ENCODE measurements around the gene CD300LF. TPM values are rescaled to one million over a fixed set of nuclear protein-coding genes. Genes with fewer than 3 reads are reported as not detected.

Gene CD300LF
- polyA plus RNA-seq, 5 donors, result 0.54 to 0.68 (median 0.62) TPM

GRCh38 chr17:74730491-74731346 is 18.0 kb upstream of the CD300LF start:
- DNase-seq, result no peak

DNA sequence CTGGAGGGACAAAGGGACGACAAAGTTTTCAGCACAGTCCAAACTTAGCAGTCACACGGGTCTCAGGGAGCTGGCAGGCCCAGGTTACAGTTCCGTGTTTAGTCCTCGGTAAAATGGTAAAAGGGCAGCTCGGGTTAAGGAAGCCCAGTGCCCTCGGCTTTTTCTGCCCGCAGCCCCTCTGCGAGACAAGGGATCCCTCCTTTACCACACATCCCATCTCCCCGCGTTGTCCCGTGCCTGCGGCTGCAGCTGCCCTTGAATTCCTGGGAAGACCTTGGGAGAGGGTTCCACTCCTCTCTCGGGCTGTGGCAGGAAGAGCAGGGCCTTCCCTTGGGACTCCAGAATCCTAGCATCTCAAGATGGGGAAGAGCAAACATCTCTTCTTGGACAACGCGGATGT is 17.1 kb upstream of the CD300LF start:
- no peak for DNase-seq

GRCh38 chr17:74729368-74729767 is 16.6 kb upstream of the CD300LF start:
- no peak for DNase-seq

- no peak for DNase-seq
Measured at GRCh38 chr17:74728702-74729075, 16.0 kb upstream of the CD300LF start.

GRCh38 chr17:74728033-74728701 is 15.4 kb upstream of the CD300LF start:
- DNase-seq, result no peak

DNA sequence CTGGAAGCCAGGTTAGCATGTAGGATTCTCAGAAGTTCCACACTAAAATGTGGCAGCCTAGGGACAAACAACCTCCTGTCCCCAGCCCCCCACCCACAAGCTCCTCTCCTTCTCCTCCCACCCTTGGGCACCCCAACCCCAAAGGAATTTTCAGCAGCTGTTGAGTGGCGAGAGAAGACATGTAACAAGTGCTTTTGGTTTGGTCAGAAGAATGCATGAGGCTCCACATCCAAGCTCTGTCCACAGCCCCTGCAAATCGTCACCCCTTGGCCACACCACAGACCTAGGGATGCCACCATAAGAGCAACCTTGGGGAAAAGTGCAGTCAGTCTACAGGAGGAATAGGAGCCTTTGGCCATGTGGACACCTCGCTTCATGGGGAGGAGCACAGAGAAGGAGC is 12.4 kb upstream of the CD300LF start:
- no peak for DNase-seq

- DNase-seq, result no peak
Measured at GRCh38 chr17:74723891-74724290, 11.2 kb upstream of the CD300LF start.

- no peak for DNase-seq
Measured at GRCh38 chr17:74722782-74723181, 10.1 kb upstream of the CD300LF start.

GRCh38 chr17:74720506-74720905 is 7.8 kb upstream of the CD300LF start:
- no peak for DNase-seq

- DNase-seq, result no peak
Measured at GRCh38 chr17:74715144-74715543, 2.4 kb upstream of the CD300LF start.

DNA sequence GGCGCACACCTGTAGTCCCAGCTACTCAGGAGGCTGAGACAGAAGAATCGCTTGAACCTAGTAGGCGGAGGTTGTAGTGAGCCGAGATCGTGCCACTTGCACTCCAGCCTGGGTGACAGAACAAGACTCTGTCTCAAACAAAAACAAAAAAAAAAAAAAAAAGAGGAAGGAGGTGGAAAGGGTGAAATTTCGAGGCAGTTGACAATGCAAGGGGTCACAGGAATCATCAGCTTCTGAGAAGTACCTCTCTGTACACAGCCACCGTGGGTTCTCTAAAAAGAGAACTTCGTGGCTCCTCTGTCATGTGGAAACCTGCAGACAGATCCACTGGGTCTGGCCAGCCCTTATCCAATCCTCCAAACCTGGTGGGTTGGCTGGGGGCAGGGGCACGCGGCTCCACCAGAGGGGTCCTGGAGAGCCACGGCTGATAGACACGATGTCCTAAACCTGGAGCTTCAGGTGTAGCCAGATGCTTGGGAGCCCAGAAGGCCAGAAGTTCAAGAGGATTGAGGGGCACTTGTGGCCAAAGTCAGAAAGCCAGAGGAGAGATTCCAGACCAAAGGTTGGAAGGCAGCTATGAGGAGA is 540 bp upstream of the CD300LF start:
- DNase-seq, result no peak

DNA sequence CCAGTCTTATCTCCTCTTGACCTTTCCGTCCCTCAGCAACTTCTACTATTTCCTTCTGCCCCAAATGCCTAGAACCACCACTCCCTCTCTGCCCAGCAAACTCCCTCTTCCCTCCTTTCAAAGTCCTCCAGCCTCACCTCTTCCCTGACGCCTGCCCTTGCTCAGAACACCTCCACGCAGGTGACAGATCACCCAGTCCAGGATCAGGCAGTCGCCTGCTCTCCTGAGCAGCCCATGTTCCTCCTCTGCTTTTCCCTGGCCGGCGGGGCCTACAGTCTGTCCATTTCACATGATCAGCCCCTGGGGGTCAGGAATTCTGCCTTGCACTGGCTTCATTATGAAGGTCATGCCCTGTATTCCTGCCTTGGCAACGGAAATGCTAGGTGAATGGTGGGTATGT is 422 bp downstream of the CD300LF start:
- DNase-seq, result no peak

DNA sequence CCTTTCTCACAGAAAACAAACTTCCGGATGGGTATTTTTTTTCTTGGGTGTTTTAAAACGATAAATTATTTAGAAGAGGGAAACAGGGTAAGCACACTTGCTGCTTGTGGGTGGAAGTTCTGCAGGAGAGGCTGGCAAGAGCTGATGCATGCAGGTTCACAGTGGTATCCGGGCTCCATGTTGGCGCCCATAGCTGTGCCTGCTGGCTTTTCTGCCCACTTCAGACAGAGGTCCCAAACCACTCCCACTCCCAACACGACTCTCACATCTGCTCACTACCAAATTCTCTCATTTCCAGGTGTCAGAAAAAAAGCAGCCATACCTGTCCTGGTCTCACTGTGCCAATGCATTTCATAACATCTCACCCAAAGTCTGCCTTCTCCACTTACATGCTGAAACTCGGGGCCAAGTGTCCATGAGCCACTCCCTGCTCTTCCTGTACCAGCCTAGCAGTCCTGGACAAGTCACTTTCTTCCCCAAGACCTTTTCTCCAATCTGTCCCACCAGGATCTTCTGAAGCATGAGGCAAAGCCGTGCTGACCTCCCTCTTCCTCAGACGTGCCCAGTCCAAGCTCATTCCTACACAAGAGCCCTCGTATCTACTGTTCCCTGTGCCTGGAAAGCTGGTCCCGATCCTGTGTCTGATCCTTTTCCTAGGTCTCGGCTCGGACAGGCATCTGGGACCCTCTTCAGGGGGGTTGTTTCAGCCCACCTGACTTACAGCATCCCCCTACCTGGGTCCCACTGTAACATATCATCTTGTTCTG is 1.5 kb downstream of the CD300LF start:
- DNase-seq, result no peak

DNA sequence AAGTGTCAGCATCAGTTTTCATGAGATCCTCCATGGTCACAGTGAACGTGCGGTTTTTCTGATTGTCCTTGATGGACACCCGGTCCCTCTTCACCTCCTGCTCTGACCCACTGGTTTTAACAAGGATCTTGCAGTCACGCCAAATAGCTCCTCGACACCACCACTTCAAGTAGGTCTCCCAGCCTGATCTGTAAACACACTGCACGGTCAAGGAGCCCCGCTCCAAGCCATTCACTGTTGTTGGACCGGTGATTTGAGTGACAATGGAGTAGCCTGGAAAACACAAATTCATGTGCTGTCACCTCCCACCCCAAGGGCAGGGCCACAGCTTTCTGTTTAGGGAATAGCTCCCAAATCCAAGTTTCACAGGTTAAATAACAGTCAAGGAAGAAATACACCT is 8.2 kb downstream of the CD300LF start:
- DNase-seq, result no peak

- DNase-seq, result no peak
Measured at GRCh38 chr17:74703311-74703710, 9.4 kb downstream of the CD300LF start.

DNA sequence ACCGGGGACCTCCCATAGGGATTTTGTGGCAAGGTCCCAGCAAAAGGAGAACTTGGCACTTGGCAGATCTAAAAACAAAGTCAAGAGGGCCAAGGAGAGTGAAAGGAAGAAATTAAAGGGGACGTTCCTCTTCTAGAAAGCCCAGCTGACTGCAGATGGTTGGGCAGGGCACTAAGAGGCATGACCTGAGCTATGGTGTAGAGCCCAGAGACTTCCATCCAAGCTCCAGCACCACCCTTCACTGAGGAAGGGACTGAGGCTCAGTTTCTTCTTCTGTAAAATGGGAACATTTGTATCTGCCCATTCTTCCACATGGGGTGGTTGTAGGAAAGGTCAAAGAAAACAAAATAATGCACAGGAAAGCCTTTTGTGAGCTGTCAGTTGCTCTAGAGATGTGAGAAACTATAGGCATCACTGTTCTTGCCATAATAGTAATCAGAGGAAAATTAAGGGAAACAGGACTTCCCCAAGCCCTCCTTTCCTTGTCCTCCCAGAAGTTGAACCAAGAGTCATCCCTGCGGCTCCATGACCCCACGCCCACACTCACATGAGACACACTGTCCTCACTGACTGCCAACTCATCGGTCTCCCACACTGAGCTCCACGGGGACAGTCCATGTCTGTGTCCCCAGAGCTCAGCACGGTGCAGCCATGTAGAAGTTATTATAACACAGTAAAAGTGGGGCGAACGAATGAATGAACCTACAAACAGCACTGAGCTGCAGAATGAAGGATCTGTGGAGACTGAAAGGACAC is 10.4 kb downstream of the CD300LF start:
- no peak for DNase-seq

DNA sequence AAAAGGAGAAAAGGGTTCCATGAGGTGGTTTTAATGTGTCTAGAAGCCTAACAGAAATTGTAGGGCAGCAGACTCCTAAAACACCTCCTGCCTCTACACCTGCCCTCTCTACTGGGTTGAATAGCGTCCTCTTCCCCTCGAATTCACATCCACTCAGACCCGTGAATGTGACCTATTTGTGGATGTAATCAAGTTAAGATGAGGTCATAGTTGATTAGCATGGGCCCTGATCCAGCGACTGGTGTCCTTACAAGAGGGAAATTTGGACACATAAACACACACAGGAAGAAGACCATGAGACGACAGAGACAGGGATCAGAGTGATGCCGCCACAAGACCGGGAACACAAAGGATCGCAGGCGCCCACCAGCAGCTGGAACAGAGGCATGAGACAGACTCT is 13.5 kb downstream of the CD300LF start:
- DNase-seq, result no peak

GRCh38 chr17:74698069-74698468 is 14.7 kb downstream of the CD300LF start:
- no peak for DNase-seq

- DNase-seq, result no peak
Measured at GRCh38 chr17:74697515-74697914, 15.2 kb downstream of the CD300LF start.

GRCh38 chr17:74695629-74696028 is 17.1 kb downstream of the CD300LF start:
- no peak for DNase-seq

GRCh38 chr17:74694081-74694480 is 18.6 kb downstream of the CD300LF start:
- no peak for DNase-seq

GRCh38 chr17:74691151-74691550 is 21.6 kb downstream of the CD300LF start:
- no peak for DNase-seq

All from right lung (tissue), 5 donors.